Measurements from ENCODE around the gene CDIPT.

- TF ChIP-seq REST (IDR thresholded peaks at IDR 0.05; ENCODE audit: low read depth) (no peak), CREB1 (IDR thresholded peaks at IDR 0.05; ENCODE audit: low read depth) (no peak), EP300 (IDR thresholded peaks at IDR 0.05; ENCODE audit: borderline replicate concordance) (no peak), TEAD4 (IDR thresholded peaks at IDR 0.05) (no peak), MAX (IDR thresholded peaks at IDR 0.05) (no peak), EGR1 (IDR thresholded peaks at IDR 0.05) (no peak), FOXM1 (IDR thresholded peaks at IDR 0.05; ENCODE audit: borderline replicate concordance, low read depth) (no peak), RAD21 (IDR thresholded peaks at IDR 0.05; ENCODE audit: low read depth) (no peak), CEBPB (IDR thresholded peaks at IDR 0.05) (no peak)
These were observed 43.5 kb downstream of the CDIPT start for GRCh38 chr16:29819506-29819905.

All from Ishikawa (cell line).